Measurements from ENCODE around the gene DPEP1.

Gene DPEP1

DNA sequence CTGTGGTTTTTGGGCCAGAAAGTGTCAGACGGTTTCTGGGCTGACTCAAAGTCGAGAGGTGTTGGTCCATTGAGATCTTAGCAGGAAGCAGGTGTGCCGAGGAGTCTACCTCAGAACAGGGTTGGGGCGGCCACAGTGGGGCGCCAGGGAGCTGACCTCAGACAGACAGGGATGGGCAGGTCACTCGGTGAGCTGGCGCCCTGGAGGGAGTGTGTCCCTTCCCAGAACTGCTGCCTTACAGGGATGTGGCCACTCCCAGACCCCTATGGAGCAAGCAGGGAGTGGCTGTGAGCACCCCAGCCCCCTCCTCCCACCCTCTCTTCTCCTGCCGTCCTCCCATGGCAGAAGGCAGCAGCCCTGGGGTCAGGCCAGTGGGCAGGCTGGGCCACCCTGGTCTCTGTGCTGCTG, 14.0 kb upstream of the DPEP1 start:
- DNase-seq = peak in 1 of 5 donors; percentile 29

DNA sequence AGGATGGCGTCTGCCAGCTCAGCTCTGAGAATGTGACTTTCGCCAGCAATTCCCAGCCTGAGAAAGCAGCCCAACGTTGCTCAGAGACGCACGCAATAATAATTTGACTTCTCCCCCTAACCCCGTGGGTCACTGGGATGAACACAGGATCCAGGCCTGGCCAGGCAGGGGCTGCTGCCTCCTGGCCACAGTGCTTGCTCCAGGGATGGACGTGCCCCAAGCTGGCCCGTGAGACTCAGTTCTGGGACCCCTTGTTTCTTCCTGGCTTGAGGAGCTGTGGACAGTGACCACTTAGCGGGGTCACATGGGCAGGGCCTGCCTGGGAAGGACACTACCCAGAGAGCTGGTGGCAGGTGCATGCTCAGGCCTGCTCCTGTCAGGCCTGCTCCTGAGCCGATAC, 13.5 kb upstream of the DPEP1 start:
- DNase-seq = no peak

DNA sequence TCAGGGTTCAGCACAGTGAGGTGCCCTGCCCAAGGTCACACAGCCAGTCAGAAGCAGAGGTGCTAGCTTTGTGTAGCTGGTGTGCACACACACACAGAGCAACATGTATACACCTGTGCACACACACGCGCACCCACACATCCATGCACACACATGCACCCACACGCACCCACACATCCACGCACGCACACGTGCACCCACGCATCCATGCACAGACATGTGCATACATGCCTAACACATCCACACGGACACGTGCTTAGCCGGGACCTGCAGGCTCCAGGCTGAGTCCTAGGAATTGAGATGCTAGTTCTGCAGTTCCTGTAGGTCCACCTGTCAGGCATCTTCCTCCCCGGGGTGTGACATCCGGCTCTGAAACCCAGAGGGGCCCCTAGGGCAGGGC, 13.0 kb upstream of the DPEP1 start:
- no peak for DNase-seq

DNA sequence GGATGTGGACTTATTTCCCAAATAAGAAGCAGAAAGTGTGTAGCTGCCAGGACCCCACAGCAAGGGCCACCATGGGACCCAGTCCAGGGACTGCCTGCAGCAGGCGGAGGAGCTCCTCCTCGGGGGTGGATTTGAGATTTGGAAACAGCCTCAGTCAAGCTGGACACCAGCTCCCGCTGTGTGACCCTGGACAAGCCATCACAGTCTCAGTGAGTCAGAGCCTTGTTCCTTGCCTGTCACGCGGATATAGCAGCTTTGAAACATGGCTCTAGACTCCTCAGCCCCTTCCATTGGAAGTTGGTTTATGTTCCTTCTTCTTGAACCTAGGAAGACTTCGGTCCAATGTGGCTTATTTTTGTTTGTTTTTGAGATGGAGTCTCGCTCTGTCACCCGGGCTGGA, 12.5 kb upstream of the DPEP1 start:
- DNase-seq = no peak

DNA sequence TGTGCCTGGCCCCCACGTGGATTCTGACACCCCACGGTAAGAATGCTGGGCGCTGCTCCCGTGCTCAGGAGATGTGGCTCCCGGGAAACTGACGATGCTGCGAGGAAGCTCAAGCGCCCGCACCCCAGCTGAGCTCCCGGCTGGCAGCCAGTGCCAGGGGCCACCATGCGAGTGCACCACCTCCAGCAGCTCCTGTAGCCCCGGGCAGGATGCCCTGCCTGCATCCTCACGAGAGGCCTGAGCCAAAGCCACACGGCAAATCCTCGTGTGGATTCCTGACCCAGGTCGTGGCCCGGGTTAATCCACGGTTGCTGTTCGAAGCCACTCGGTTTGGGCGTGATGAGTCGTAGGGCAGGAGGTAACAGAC, 11.6 kb upstream of the DPEP1 start:
- DNase-seq = no peak

DNA sequence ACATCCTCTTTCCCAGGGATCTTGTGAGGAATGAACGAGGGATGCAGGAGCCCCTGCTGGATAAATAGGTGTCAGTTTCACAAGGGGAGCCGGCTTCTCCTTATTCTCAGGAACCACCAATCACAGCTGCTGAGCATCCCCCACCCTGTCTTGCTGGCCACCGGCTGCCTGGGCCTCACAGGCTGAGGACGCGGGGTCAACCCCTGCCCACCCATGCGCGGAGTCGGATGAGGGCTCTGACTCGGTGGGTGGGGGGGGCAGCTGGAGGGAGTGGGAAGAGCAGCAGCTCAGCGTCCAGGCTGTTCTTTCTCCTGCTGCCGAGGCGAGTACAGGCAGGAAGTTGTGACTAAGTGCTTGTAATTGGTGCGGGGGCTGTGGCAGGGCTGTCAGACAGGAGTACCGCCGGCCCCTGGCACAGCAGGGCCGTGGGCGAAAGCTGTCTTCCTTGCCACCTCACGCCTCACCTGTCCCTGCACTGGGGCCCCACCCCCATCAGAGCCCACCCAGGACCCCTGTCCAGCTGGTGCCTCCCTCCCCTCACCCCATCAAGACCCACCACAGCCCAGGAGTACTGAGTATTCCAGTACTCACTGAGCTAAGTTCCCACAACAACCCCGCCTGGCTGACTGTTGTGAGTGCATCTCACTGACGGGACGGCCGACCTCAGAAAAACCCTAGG, 11.0 kb upstream of the DPEP1 start:
- DNase-seq = peak in 2 of 5 donors; percentile 25 to 26

DNA sequence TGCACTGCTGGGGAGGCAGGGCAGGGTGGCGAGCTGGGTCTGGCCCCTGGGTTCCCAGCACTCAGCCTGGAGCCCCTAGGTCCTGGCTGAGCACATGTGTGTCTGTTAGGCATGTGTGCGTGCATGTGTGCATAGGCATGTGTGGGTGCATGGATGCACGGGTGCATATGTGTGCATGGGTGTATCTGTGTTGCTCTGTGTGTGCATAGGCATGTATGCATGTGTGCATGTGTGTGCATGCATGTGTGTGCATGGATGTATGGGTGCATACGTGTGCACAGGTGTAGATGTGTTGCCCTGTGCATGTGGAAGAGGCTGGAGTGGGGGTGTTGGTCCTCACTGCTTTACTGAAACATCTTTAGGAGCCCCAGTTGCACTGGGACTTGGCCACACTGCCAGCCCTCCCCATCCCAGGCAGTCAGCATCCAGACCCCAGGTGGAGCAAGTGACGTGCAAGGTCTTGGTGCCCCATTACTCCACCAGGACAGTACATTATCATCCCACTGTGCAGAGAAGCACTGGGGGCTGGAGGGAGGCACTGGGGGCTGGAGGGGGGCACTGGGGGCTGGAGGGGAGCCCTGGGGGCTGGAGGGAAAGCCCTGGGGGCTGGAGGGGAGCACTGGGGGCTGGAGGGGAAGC, 10.4 kb upstream of the DPEP1 start:
- DNase-seq = no peak

DNA sequence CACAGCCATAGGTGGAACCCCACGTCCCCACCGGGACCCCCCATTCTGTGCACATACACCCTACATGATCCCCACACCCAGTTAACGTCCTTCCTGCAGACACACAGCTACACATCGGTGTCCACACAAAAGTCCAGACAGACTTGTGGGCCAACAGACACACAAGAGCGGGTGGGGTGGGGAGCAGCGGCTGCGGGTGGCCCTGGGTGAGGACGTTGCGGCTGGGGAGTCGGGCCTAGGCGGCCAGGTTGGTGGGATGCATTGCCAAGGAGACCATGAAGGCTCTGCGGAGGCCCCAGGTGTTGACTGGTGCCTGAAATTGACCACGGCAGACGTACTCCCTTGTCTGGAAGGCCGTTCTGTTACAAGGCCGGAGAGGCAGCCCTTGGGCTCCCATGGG, 8.7 kb upstream of the DPEP1 start:
- DNase-seq = no peak

DNA sequence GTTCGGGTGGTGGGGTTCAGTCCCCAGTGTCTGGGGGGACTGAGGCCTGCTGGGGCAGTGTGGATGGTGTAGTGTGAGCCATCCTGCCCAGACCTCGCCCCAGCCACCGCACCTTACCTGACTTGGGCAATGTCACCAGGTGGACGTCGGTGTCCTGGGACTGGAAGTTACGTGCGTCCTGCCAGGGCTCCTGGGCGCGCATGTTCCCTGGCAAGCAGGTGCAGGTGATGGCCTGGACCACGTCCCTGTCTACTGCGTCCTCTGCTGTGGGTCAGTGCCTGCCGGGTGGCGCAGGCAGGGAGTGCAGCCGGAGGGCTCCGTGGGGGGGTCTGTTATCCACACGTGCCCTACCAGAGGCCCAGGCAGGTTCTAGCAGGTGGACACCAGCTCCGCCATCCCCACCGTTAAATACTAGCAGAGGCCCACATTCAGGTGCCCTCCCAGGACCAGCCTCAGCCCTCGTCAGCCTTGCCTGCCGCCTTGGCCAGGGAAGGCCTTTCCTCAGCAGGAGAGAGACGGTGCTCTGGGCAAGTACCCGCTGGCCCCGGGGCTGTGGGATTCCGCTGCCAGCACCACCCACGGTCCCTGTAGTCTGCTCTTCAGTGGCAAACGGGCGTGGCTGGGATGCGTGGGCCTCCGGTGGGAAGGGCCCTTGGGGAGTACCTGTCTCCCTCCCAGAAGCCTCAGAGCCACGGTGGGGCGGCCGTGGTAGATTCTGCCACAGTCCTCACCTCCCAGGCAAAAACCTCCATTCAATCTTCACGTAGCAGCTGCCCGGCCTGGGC, 8.1 kb upstream of the DPEP1 start:
- no peak for DNase-seq

DNA sequence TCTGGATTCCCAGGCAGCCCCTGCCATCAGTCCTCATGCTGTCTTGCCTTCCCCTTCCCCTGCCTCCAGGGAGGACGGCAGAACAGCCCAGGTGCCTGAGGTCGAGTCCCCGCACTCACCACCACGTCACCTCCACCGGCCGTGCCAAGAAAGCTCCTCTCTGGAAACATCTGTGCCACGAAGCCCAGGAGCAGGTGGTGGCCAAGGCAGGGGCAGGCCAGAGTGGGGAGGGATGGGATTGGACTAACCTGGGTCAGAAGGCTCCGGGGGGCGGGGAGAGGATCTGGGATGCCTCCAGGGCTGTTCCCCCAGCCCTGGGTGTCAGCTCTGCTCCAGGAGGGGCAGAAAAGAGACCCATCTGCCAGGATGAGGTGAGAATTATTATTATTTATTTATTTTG, 7.4 kb upstream of the DPEP1 start:
- no peak for DNase-seq

DNA sequence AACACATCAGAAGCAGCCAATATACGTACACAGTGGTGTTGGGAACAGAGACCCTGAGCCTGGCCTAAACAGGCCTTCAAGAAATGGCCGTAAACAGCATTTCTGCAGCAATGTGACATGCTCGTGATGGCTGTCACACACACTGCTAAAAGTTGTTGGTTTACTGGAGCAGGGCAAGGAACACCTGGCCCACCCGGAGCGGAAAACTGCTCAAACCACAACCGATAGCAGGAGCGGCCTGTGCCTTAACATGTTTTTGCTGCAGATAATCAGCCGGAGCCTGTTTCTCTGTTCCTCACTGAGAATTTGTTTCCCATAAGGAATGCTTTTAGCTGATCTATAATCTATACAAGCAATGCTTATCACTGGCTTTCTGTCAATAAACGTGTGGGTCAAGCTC, 6.0 kb upstream of the DPEP1 start:
- no peak for DNase-seq

DNA sequence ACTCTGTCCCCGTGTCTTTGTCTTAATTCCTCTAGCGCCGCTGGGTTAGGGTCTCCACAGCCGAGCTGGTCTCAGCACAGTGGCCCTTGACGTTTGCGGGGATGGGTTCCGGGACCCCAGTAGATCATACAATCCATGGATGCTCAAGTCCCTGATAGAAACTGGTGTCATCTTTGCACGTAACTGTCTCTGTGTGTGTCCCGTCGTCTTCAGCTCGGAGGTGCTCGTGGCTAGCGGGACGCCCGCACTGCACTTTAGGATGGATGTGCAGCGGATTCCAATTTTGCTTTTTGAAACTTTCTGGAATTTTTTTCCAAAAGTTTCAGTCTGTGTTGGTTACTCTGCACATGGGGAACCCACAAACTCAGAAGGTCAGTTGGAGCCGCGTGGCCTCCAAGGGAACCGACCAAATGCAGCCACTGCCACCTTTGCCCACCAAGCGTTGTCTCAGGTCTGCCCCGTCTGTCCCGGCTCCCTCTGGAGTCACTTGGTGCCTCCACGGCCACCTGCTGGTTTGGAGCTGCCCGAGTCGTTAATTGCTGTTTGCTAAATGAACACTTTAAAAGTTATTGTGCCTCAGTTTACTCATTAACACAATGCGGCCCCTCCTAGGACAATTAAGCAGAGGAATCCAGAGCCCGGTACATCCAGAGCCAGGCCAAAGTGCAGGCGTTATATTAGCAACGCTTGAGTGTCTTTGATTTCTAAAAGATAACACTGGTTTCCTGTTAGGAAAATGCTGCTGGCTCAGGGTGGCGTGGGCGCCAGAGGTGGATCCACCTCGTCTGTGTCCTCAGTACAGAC, 5.3 kb upstream of the DPEP1 start:
- DNase-seq = no peak

DNA sequence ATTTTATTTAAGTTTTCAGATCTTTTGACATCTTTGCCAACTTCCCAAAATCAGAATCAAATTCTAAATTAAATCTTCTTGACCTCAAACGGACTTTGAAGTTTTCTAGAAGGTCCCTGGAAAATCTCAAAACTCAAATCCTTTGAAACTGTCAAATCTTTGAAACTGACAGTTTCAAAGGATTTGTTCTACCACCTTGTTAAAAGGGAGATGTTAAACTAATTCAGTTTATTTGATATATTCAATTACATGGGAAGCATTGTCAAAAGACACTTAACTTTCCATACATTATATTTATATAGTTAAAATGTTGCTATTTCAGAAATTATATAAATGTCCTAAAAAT, 3.4 kb upstream of the DPEP1 start:
- DNase-seq = no peak

DNA sequence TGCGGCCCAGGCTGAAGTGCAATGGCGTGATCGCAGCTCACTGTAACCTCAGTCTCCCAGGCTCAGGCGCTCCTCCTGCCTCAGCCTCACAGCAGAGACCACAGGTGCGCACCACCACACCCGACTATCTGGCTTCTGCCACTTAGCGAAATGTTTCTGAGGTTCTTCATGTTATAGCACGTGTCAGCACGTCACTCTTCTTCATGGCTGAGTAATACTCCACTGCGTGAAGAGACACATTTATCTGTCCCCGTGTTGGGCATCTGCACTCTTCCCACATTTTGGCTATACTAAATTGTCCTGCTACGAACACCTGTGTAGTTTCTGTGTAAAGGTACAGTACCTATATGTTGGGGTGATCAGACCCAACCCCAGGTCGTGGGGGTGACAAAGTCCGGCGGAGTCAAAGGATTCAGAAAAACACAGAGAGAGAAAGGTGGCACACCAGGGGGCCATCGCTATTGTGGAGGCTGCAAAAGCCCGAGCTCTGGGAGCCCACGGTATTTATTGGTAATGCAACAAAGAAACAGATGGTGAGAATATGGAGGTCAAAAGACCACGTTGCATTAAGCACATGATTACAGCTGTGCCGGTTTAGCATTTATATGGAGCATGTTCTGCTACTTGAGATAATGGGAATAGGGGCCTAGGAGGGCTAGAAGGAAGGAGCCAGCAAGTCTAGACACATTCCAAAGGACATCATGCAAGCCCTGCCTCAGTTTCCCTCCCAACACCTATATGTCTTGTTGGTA, 851 bp upstream of the DPEP1 start:
- DNase-seq = no peak

DNA sequence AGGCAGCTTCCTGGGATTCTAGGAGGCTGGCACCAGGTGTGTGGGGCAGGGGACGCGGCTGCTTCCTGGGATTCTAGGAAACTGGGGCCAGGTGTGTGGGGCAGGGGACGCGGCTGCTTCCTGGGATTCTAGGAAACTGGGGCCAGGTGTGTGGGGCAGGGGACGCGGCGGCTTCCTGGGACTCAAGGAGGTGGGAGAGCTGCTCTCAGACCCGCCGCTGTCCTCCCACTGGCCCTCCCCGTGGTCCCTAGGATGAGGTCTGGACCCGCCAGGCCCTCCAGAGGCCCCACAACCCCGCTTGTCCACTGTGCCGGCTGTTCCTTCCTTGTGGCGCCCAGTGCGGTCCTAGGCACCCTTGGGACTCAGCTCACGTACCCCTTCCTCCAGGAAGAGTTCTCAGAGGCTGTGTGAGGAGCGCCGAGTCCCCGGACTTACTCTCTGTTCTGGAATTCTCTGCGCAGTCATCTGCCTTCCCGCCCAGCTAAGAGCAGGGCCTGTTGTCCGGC, 565 bp downstream of the DPEP1 start:
- no peak for DNase-seq

DNA sequence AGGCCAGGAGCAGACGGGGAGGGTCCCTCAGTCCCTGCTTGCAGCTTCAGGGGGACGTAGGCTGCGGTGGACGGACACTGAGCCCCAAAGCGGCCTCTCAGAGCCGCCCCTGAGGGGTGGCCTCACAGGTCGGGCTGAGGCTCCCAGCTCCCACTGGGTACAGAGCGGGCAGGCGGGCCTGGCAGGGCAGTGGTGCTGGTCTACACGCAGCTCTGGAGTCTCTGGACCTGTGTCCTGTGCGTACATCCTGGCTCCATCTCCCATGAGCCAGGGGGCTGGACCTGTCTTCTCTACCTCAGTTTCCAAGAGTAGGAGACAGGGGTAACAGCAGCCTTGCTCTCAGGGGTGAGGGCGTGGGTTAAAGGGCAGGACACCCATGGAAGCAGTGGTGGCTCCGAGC, 1.7 kb downstream of the DPEP1 start:
- no peak for DNase-seq

DNA sequence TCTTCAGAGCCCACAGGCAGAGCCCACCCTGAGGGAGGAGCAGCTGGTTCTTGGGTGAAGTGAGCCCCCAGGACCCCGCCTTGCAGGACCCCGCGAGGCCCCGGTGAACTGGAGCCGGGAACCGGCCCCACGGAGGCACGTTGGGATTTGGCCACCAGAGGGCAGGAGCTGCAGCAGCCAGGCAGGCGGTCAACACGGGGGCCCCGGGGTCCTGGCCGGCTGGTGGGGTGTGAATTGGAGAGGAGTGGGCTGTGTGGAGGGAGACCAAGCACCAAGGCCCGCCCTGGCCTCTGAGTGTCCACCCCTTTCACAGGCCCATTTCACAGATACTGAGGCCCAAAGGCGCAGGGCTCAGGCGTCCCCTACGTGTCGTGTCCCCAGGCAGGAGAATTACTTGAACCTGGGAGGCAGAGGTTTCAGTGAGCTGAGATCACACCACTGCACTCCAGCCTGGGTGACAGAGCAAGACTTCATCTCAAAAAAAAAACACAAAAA, 2.2 kb downstream of the DPEP1 start:
- DNase-seq = no peak

DNA sequence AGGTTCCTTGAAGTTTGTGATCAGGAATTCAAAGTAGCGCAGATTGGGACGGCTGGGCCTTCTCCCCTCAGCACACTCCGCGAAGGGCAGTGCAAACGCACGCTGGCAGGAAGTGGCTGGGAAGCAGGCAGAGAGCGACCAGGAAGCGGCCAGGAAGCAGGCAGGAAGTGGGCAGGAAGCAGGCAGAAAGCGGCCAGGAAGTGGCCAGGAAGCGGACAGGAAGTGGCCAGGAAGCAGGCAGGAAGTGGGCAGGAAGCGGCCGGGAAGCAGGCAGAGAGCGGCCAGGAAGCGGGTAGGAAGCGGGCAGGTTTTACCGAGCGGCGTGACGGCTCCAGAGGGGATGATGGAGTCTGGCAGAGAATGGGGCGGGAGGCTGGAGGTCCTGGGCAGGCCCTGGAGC, 3.2 kb downstream of the DPEP1 start:
- DNase-seq = peak in 1 of 5 donors; percentile 26

DNA sequence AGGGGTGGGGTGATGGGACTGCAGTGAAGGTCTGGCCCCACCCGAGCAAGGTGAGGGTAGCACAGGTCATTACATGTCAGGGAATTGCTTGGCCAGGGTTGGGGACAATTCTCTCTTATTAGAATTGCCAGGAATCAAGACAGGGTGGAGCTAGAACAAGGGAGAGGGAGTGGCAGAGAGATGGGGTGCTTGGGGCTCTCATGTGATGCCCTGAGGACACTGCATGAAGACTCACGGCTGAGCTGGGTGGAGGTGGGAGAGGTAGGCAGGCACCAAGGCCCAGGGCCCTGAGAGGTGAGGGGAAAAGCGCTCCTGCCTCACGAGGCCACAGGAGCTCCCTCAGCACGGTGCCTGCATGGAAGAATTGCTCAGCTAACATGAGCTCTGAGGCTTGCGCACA, 3.6 kb downstream of the DPEP1 start:
- DNase-seq = no peak

DNA sequence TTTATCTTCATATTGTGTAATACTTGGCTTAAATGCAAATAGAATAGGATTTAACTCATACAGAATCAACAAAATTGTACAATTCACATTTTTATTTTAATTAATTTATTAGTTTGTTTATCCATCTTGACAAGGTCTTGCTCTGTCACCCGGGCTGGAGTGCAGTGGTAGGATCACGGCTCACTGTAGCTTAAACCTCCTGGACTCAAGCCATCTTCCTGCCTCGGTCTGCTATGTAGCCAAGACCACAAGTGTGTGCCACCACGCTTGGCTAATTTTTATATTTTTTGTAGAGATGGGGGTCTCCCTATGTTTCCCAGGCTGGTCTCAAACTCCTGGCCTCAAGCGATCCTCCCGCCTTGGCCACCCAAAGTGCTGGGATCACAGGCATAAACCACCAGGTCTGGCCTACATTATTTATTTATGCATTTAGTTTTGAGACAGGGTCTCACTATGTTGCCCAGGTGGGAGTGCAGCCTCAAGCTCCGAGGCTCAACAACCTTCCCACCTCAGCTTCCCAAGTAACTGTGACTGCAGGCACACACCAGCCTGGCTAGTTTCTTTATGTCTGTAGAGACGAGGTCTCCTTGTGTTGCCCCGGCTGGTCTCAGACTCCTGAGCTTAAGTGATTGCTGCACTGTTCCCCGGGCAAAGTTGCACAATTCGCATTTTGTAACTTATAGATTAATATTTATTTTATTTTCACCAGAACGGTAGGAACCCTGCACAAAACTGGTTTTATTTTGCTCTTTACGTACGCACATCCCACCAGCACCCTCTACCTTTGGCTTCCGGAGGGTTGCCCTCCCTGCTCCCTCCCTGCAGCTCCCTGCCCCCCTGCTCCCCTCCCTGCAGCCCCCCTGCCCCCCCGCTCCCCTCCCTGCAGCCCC, 4.9 kb downstream of the DPEP1 start:
- no peak for DNase-seq

DNA sequence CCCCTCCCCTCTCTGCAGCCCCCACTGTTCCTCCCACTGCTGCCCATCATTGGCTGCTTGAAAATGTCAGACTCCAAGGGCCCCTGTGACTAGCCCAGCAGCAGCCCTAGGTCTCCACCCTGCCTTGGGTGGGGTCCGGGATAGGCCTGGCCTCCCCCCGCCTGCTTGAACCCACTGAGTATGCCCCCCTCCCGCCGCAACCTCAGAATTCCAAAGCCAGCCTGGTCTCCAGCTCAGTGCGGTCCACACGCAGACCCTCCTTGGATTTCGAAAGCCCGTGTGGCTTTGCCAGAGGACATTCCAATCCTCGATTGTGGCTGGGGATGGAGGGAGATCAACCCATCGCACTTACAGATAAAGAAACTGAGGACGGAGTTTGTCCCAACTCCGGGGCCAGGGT, 6.4 kb downstream of the DPEP1 start:
- DNase-seq = no peak

Measured in T-helper 1 cell (primary cell).